ENCODE measurements around the gene ZNRD2. TPM values are rescaled to one million over a fixed set of nuclear protein-coding genes. Genes with fewer than 3 reads are reported as not detected.

The ZNRD2 gene
- total RNA-seq, 1 experiment from 2014 or later, result 70.9 TPM

GRCh38 chr11:65554842-65555430 is 15.3 kb upstream of the ZNRD2 start:
- ATAC-seq (no peak), DNase-seq (ENCODE audit: low spot score) (no peak)
- Mint-ChIP-seq H3K4me3 (peak overlapping the region; percentile 52), H3K9me3 (no peaks in the 10 kb centered on the region), H3K27me3 (ENCODE audit: low read depth) (peaks cover 67% of the 10 kb centered on the region), H3K4me1 (peaks cover 51% of the 10 kb centered on the region), H3K27ac (no peak overlapping the region), H3K36me3 (no peaks in the 10 kb centered on the region)
- CTCF ChIA-PET, result interaction anchor here (1.1 to 5.8 kb wide), 4 partner anchors 15 to 52 kb away, joined by 3 to 171 read pairs (median 6); partner anchors contain the start of genes FAM89B and ZNRD2
- no peak for TF ChIP-seq SOX15 (CRISPR knock-in tag; IDR thresholded peaks at IDR 0.05)
- TF ChIP-seq, protein P1, sequence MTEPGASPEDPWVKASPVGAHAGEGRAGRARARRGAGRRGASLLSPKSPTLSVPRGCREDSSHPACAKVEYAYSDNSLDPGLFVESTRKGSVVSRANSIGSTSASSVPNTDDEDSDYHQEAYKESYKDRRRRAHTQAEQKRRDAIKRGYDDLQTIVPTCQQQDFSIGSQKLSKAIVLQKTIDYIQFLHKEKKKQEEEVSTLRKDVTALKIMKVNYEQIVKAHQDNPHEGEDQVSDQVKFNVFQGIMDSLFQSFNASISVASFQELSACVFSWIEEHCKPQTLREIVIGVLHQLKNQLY (CRISPR knock-in tag; IDR thresholded peaks at IDR 0.05), result no peak
- TF ChIP-seq GRHL2 (CRISPR knock-in tag; IDR thresholded peaks at IDR 0.05; ENCODE audit: insufficient replicate concordance, severe bottlenecking), result no peak
- TF ChIP-seq, protein P2, sequence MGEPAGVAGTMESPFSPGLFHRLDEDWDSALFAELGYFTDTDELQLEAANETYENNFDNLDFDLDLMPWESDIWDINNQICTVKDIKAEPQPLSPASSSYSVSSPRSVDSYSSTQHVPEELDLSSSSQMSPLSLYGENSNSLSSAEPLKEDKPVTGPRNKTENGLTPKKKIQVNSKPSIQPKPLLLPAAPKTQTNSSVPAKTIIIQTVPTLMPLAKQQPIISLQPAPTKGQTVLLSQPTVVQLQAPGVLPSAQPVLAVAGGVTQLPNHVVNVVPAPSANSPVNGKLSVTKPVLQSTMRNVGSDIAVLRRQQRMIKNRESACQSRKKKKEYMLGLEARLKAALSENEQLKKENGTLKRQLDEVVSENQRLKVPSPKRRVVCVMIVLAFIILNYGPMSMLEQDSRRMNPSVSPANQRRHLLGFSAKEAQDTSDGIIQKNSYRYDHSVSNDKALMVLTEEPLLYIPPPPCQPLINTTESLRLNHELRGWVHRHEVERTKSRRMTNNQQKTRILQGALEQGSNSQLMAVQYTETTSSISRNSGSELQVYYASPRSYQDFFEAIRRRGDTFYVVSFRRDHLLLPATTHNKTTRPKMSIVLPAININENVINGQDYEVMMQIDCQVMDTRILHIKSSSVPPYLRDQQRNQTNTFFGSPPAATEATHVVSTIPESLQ (CRISPR knock-in tag; IDR thresholded peaks at IDR 0.05), result no peak
- TF ChIP-seq EMX1 (CRISPR knock-in tag; IDR thresholded peaks at IDR 0.05), result no peak
- POLR2A ChIA-PET, result interaction anchor here (1.2 kb wide), 1 partner anchor 15 kb away, joined by 3 read pairs; the partner anchor contains the start of gene ZNRD2

- ATAC-seq (no peak), DNase-seq (ENCODE audit: low spot score) (no peak)
- H3K4me3 Mint-ChIP-seq, result peak overlapping the region; percentile 18; the same call in 1 of the 2 replicates
- ChIA-PET POLR2A (interaction anchor here (1.2 kb wide), 1 partner anchor 15 kb away, joined by 3 read pairs; the partner anchor contains the start of gene ZNRD2), CTCF (interaction anchor here (1.1 to 5.8 kb wide), 4 partner anchors 14 to 52 kb away, joined by 3 to 171 read pairs (median 6); partner anchors contain the start of genes FAM89B and ZNRD2)
- H3K27ac Mint-ChIP-seq, result no peak overlapping the region
- H3K36me3 Mint-ChIP-seq, result no peaks in the 10 kb centered on the region
- TF ChIP-seq NFATC4 (CRISPR knock-in tag; IDR thresholded peaks at IDR 0.05) (no peak), GRHL2 (CRISPR knock-in tag; IDR thresholded peaks at IDR 0.05; ENCODE audit: insufficient replicate concordance, severe bottlenecking) (no peak), NFE2L1 (CRISPR knock-in tag; IDR thresholded peaks at IDR 0.05) (no peak), KAT7 (CRISPR knock-in tag; IDR thresholded peaks at IDR 0.05; ENCODE audit: borderline replicate concordance) (no peak), SOX15 (CRISPR knock-in tag; IDR thresholded peaks at IDR 0.05) (no peak), CREB1 (CRISPR knock-in tag; IDR thresholded peaks at IDR 0.05) (no peak), ATF1 (CRISPR knock-in tag; IDR thresholded peaks at IDR 0.05) (no peak), FOXK1 (CRISPR knock-in tag; IDR thresholded peaks at IDR 0.05) (no peak), CREM (CRISPR knock-in tag; IDR thresholded peaks at IDR 0.05) (no peak), ERG (CRISPR knock-in tag; IDR thresholded peaks at IDR 0.05) (no peak), CDX4 (CRISPR knock-in tag; IDR thresholded peaks at IDR 0.05; ENCODE audit: borderline replicate concordance) (no peak), ZNF396 (CRISPR knock-in tag; IDR thresholded peaks at IDR 0.05; ENCODE audit: borderline replicate concordance) (no peak), SMAD3 (CRISPR knock-in tag; IDR thresholded peaks at IDR 0.05; ENCODE audit: borderline replicate concordance) (no peak), FOXP4 (CRISPR knock-in tag; IDR thresholded peaks at IDR 0.05) (no peak)
- TF ChIP-seq, protein P3, sequence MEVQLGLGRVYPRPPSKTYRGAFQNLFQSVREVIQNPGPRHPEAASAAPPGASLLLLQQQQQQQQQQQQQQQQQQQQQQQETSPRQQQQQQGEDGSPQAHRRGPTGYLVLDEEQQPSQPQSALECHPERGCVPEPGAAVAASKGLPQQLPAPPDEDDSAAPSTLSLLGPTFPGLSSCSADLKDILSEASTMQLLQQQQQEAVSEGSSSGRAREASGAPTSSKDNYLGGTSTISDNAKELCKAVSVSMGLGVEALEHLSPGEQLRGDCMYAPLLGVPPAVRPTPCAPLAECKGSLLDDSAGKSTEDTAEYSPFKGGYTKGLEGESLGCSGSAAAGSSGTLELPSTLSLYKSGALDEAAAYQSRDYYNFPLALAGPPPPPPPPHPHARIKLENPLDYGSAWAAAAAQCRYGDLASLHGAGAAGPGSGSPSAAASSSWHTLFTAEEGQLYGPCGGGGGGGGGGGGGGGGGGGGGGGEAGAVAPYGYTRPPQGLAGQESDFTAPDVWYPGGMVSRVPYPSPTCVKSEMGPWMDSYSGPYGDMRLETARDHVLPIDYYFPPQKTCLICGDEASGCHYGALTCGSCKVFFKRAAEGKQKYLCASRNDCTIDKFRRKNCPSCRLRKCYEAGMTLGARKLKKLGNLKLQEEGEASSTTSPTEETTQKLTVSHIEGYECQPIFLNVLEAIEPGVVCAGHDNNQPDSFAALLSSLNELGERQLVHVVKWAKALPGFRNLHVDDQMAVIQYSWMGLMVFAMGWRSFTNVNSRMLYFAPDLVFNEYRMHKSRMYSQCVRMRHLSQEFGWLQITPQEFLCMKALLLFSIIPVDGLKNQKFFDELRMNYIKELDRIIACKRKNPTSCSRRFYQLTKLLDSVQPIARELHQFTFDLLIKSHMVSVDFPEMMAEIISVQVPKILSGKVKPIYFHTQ (CRISPR knock-in tag; IDR thresholded peaks at IDR 0.05), result no peak
- TF ChIP-seq, protein P4, sequence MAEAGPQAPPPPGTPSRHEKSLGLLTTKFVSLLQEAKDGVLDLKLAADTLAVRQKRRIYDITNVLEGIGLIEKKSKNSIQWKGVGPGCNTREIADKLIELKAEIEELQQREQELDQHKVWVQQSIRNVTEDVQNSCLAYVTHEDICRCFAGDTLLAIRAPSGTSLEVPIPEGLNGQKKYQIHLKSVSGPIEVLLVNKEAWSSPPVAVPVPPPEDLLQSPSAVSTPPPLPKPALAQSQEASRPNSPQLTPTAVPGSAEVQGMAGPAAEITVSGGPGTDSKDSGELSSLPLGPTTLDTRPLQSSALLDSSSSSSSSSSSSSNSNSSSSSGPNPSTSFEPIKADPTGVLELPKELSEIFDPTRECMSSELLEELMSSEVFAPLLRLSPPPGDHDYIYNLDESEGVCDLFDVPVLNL (CRISPR knock-in tag; IDR thresholded peaks at IDR 0.05; ENCODE audit: borderline replicate concordance, low read depth), result no peak
- peaks cover 69% of the 10 kb centered on the region for H3K27me3 Mint-ChIP-seq (ENCODE audit: low read depth)
- peaks cover 58% of the 10 kb centered on the region for H3K4me1 Mint-ChIP-seq
- no peaks in the 10 kb centered on the region for H3K9me3 Mint-ChIP-seq
Observed at GRCh38 chr11:65555693-65556231, 14.5 kb upstream of the ZNRD2 start.
